LoVo (cell line): ENCODE results near the gene FBXO31.
"Not testable (repeated sequence)": the region's sequence is repeated elsewhere in the genome, so short reads cannot be mapped to it uniquely, and the experiment has no call there.

Experiments used
- DNase-seq: peaks from one replicate; pipeline ENCODE4 v3.0.0-alpha.2; 2016; ENCODE audit warnings: low spot score

Gene FBXO31

GRCh38 chr16:87342978-87343752, 40.4 kb downstream of the FBXO31 start:
- DNase-seq = no peak

- DNase-seq = no peak
These were observed 41.1 kb downstream of the FBXO31 start for GRCh38 chr16:87342504-87342903.

GRCh38 chr16:87340198-87340597, 43.4 kb downstream of the FBXO31 start:
- DNase-seq = no peak

- not testable (repeated sequence) for DNase-seq
These were observed 43.9 kb downstream of the FBXO31 start for GRCh38 chr16:87339724-87340105.

- DNase-seq = no peak
These were observed 44.4 kb downstream of the FBXO31 start for GRCh38 chr16:87339086-87339723.

- no peak for DNase-seq
These were observed 45.3 kb downstream of the FBXO31 start for GRCh38 chr16:87338155-87338765.

- no peak for DNase-seq
These were observed 46.3 kb downstream of the FBXO31 start for GRCh38 chr16:87337262-87337771.

GRCh38 chr16:87336434-87337240, 46.9 kb downstream of the FBXO31 start:
- no peak for DNase-seq

GRCh38 chr16:87335625-87336433, 47.7 kb downstream of the FBXO31 start:
- no peak for DNase-seq

GRCh38 chr16:87334651-87335624, 48.6 kb downstream of the FBXO31 start:
- DNase-seq = no peak

GRCh38 chr16:87333581-87334331, 49.8 kb downstream of the FBXO31 start:
- DNase-seq = no peak

- no peak for DNase-seq
These were observed 50.5 kb downstream of the FBXO31 start for GRCh38 chr16:87333101-87333500.

- no peak for DNase-seq
These were observed 51.4 kb downstream of the FBXO31 start for GRCh38 chr16:87332150-87332549.

- no peak for DNase-seq
These were observed 52.3 kb downstream of the FBXO31 start for GRCh38 chr16:87331241-87331801.

- DNase-seq = no peak
These were observed 52.9 kb downstream of the FBXO31 start for GRCh38 chr16:87330646-87331045.

GRCh38 chr16:87330257-87330624, 53.3 kb downstream of the FBXO31 start:
- DNase-seq = no peak

GRCh38 chr16:87329436-87330256, 53.9 kb downstream of the FBXO31 start:
- no peak for DNase-seq

- no peak for DNase-seq
These were observed 54.7 kb downstream of the FBXO31 start for GRCh38 chr16:87328846-87329245.
